GM12878 (cell line): Measurements from ENCODE around the gene C1orf174. TPM values are rescaled to one million over a fixed set of nuclear protein-coding genes. Genes with fewer than 3 reads are reported as not detected.

ENCODE experiments used
- ATAC-seq: fragments of 200-7000 bp; cut with Tn5 transposase; 3 replicates; pipeline ENCODE4 v1.9.1; 2020; ENCODE audit warnings: mild to moderate bottlenecking, moderate library complexity
- BruUV-seq: library from RNA; stranded (reverse); fragments of 400-500 nt; replicated peaks from 2 replicates; lab custom pipeline; 2021; lab: Mats Ljungman, UMichigan
- CTCF ChIA-PET: fragments of 300-600 bp; sonication (Branson Sonifier 250); formaldehyde crosslinking; extraction: SDS; loops from one replicate; lab custom pipeline; 2021; ENCODE audit warnings: inconsistent platforms; lab: Yijun Ruan, JAX
- POLR2A ChIA-PET: fragments of 350-600 bp; formaldehyde crosslinking; extraction: SDS; loops from one replicate; lab custom pipeline; 2021; ENCODE audit warnings: inconsistent platforms; lab: Charles Lee
- RAD21 ChIA-PET: fragments of 300-600 bp; sonication (Branson Sonifier 250); formaldehyde crosslinking; loops from one replicate; lab custom pipeline; 2023; ENCODE audit warnings: antibody characterized with exemption; ENCODE audit not compliant: unreplicated experiment; lab: Charles Lee
- SMC1A ChIA-PET: fragments of 300-600 bp; sonication (Branson Sonifier 250); formaldehyde crosslinking; loops from one replicate; lab custom pipeline; 2023; ENCODE audit not compliant: unreplicated experiment, uncharacterized antibody; lab: Charles Lee
- DNase-seq: peaks from one replicate; pipeline ENCODE4 v3.0.0-alpha.2; 2011; ENCODE audit warnings: low read depth, low spot score
- FAIRE-seq: peaks from 3 replicates; lab custom pipeline; 2011; peaks lifted over from hg19 to GRCh38; lab: Jason Lieb, UNC
- H2AFZ ChIP-seq: 2 replicates; pipeline ENCODE4 v1.6.0; 2011; ENCODE audit warnings: low read depth, low read length, control low read depth; ENCODE audit not compliant: control insufficient read depth
- H3K27ac ChIP-seq: 2 replicates; pipeline ENCODE4 v1.5.1; 2011; ENCODE audit warnings: control low read depth; ENCODE audit not compliant: control insufficient read depth, insufficient read depth
- H3K27me3 ChIP-seq, 2 experiments: replicated peaks in 1 of 2; 2 replicates each; pipeline versions ENCODE4 v1.6.0 to v1.6.1; 2011; ENCODE audit warnings: low read length in 1 of 2; ENCODE audit not compliant: control insufficient read depth in 2 of 2, insufficient read depth in 2 of 2
- H3K36me3 ChIP-seq, 2 experiments: 2 replicates each; pipeline ENCODE4 v1.5.1; 2011; ENCODE audit warnings: low read length in 1 of 2; ENCODE audit not compliant: control insufficient read depth in 2 of 2, insufficient read depth in 2 of 2
- H3K4me1 ChIP-seq: 2 replicates; pipeline ENCODE4 v1.6.1; 2011; ENCODE audit warnings: mild to moderate bottlenecking, low read length, moderate library complexity, mixed read lengths; ENCODE audit not compliant: control insufficient read depth, insufficient read depth
- H3K4me2 ChIP-seq: 2 replicates; pipeline ENCODE4 v1.6.0; 2011; ENCODE audit warnings: control low read depth; ENCODE audit not compliant: control insufficient read depth, insufficient read depth
- H3K4me3 ChIP-seq: fragments of 200-600 bp; sonication (generic); 2 replicates; pipeline ENCODE4 v1.5.1; 2016
- H3K79me2 ChIP-seq: 2 replicates; pipeline ENCODE4 v1.6.0; 2011; ENCODE audit warnings: low read length; ENCODE audit not compliant: control insufficient read depth, insufficient read depth
- H3K9ac ChIP-seq: 2 replicates; pipeline ENCODE4 v1.8.0; 2011; ENCODE audit warnings: low read length, control low read depth, mixed read lengths; ENCODE audit not compliant: control insufficient read depth, insufficient read depth
- H3K9me3 ChIP-seq: replicated peaks from 3 replicates; pipeline ENCODE4 v1.5.1; 2011; ENCODE audit warnings: mild to moderate bottlenecking, low read length; ENCODE audit not compliant: control insufficient read depth, insufficient read depth
- H4K20me1 ChIP-seq: 2 replicates; pipeline ENCODE4 v1.6.0; 2011; ENCODE audit not compliant: control insufficient read depth, insufficient read depth
- WGBS: methylation state at CpG from one replicate; pipeline ENCODE4 v1.1.6; 2016; ENCODE audit warnings: low lambda C conversion rate; ENCODE audit not compliant: insufficient replicate concordance, insufficient coverage; ENCODE audit errors: missing lambda C conversion rate; 5-methylcytosine and 5-hydroxymethylcytosine counted together
- in situ Hi-C: fragments of 300-500 bp; cut with MboI; formaldehyde crosslinking; loops from 9 replicates; pipeline ENCODE4 v1.14.3; 2018; ENCODE audit warnings: mixed read lengths
- intact Hi-C: fragments of 100-400 bp; cut with micrococcal nuclease; formaldehyde crosslinking; loops from one replicate; pipeline ENCODE4 v1.14.2; 2022; ENCODE audit not compliant: unreplicated experiment
- polyA plus RNA-seq, 11 experiments: library from polyadenylated mRNA; depleted of rRNA in 4 of 11; unstranded in 6 of 11; stranded (reverse) in 5 of 11; fragments of >200 nt; fragmentation: Nextera tagmentation in 4 of 11; fragmentation: Illumina TruSeq in 1 of 11; extraction: Ambion mirVana in 4 of 11; extraction: Trizol in 1 of 11; gene quantifications; 1 replicate in 1 of 11; 2 replicates in 10 of 11; pipeline versions ENCODE4 v1.2.1 to v1.2.3, GENCODE V29; 2011 to 2016; ENCODE audit warnings: inconsistent platforms in 2 of 11, missing spikeins in 2 of 11, low read depth in 1 of 11
- total RNA-seq, 4 experiments: library from RNA; depleted of rRNA in 3 of 4; stranded (reverse); fragments of >200 nt in 3 of 4; fragmentation: Illumina TruSeq in 1 of 4; extraction: Trizol in 1 of 4; gene quantifications; 2 replicates each; pipeline versions ENCODE4 v1.2.1 to v1.2.3, GENCODE V29; 2013 to 2021
- TF ChIP-seq, protein P1 (sequence below): fragments of 450-650 bp; IDR thresholded peaks from 2 replicates; pipeline ENCODE4 v1.6.1; 2017; ENCODE audit warnings: low read depth, mild to moderate bottlenecking, moderate library complexity
- TF ChIP-seq, protein P2 (sequence below): fragments of 450-650 bp; conservative IDR thresholded peaks from 2 replicates; pipeline ENCODE4 v1.6.1; 2017; ENCODE audit warnings: mild to moderate bottlenecking, moderate library complexity

The C1orf174 gene
- total and polyA plus RNA-seq, 10 of the 15 experiments (the other 5 are each of a cell fraction or from before 2014, with no cell fraction given) = 17.5 to 35.4 (median 25.1) TPM

DNA sequence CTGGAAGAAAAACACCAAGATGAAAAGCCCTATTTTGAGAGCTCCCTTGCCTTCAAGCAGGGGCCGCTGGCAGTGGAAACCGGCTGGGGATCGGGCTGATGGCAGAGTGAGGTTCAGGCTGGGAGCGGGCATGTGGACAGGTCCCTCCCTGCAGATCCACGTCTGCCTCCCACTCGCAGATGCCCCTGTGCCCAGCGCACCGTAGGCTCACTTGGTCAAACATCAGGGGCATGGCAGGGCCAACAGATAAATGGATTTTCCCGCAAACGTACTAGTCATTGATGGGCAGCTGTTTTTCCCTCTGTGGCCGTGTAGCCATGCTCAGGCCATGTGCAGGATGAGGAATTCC, 6.6 kb upstream of the C1orf174 start:
- ChIA-PET POLR2A (interaction anchor here (0.7 kb wide), 1 partner anchor 881 kb away, joined by 4 read pairs; no protein-coding TSS in a partner anchor), CTCF (interaction anchor here (0.6 to 1.3 kb wide), 2 partner anchors 131 to 1525 kb away, joined by 3 read pairs; no protein-coding TSS in a partner anchor), RAD21 (interaction anchor here (1.3 kb wide), 1 partner anchor 49 kb away, joined by 3 read pairs; the partner anchor contains the start of genes CEP104 and DFFB), SMC1A (interaction anchor here (0.6 kb wide), 1 partner anchor 8 kb away, joined by 3 read pairs; no protein-coding TSS in a partner anchor)
- TF ChIP-seq, protein P1, sequence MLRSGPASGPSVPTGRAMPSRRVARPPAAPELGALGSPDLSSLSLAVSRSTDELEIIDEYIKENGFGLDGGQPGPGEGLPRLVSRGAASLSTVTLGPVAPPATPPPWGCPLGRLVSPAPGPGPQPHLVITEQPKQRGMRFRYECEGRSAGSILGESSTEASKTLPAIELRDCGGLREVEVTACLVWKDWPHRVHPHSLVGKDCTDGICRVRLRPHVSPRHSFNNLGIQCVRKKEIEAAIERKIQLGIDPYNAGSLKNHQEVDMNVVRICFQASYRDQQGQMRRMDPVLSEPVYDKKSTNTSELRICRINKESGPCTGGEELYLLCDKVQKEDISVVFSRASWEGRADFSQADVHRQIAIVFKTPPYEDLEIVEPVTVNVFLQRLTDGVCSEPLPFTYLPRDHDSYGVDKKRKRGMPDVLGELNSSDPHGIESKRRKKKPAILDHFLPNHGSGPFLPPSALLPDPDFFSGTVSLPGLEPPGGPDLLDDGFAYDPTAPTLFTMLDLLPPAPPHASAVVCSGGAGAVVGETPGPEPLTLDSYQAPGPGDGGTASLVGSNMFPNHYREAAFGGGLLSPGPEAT = no peak
- TF ChIP-seq, protein P2, sequence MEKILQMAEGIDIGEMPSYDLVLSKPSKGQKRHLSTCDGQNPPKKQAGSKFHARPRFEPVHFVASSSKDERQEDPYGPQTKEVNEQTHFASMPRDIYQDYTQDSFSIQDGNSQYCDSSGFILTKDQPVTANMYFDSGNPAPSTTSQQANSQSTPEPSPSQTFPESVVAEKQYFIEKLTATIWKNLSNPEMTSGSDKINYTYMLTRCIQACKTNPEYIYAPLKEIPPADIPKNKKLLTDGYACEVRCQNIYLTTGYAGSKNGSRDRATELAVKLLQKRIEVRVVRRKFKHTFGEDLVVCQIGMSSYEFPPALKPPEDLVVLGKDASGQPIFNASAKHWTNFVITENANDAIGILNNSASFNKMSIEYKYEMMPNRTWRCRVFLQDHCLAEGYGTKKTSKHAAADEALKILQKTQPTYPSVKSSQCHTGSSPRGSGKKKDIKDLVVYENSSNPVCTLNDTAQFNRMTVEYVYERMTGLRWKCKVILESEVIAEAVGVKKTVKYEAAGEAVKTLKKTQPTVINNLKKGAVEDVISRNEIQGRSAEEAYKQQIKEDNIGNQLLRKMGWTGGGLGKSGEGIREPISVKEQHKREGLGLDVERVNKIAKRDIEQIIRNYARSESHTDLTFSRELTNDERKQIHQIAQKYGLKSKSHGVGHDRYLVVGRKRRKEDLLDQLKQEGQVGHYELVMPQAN = no peak
- no peak overlapping the region for H3K27ac ChIP-seq
- ATAC-seq (no peak), DNase-seq (no peak), FAIRE-seq (no peak)
- H3K4me3 ChIP-seq = no peak overlapping the region
- intact Hi-C loops (no loop called here), in situ Hi-C loops (no loop called here)
- H3K79me2 ChIP-seq = no peaks in the 10 kb centered on the region
- H3K36me3 ChIP-seq = no peaks in the 10 kb centered on the region
- no peaks in the 10 kb centered on the region for H3K9me3 ChIP-seq
- no TSS peak for BruUV-seq
- no peaks in the 10 kb centered on the region for H3K4me1 ChIP-seq
- H3K4me2 ChIP-seq = no peak overlapping the region
- no peak overlapping the region for H3K9ac ChIP-seq
- 75% methylated on average over 11 of the region's 11 CpGs for WGBS
- peaks cover 3 to 4% of the 10 kb centered on the region in 2 experiments; a peak in 3 of 4 replicates for H3K27me3 ChIP-seq
- no peak overlapping the region for H2AFZ ChIP-seq
- no peaks in the 10 kb centered on the region for H4K20me1 ChIP-seq
